Fibroblast of villous mesenchyme (primary cell): ENCODE measurements around the gene MEX3B. TPM values are rescaled to one million over a fixed set of nuclear protein-coding genes. Genes with fewer than 3 reads are reported as not detected.

Experiments
- DNase-seq: peaks from one replicate; pipeline ENCODE4 v3.0.0-alpha.2; 2010; ENCODE audit warnings: low read depth
- H3K4me3 ChIP-seq: 2 replicates; pipeline ENCODE4 v1.5.1; 2011; ENCODE audit warnings: low read depth, mild to moderate bottlenecking, low read length
- total RNA-seq: library from RNA; depleted of rRNA; stranded (reverse); fragments of >200 nt; gene quantifications from 2 replicates; pipeline ENCODE4 v1.2.3, GENCODE V29; 2012
- TF ChIP-seq, protein P1 (sequence below): IDR thresholded peaks from 2 replicates; pipeline ENCODE4 v1.5.1; 2012; ENCODE audit warnings: low read depth, mild to moderate bottlenecking, low read length; ENCODE audit not compliant: insufficient read depth

The MEX3B gene
- total RNA-seq, 1 donor: 3.9 TPM

GRCh38 chr15:82043796-82044372 is 1.9 kb downstream of the MEX3B start:
- H3K4me3 ChIP-seq: peak overlapping the region; percentile 64
- TF ChIP-seq, protein P1, sequence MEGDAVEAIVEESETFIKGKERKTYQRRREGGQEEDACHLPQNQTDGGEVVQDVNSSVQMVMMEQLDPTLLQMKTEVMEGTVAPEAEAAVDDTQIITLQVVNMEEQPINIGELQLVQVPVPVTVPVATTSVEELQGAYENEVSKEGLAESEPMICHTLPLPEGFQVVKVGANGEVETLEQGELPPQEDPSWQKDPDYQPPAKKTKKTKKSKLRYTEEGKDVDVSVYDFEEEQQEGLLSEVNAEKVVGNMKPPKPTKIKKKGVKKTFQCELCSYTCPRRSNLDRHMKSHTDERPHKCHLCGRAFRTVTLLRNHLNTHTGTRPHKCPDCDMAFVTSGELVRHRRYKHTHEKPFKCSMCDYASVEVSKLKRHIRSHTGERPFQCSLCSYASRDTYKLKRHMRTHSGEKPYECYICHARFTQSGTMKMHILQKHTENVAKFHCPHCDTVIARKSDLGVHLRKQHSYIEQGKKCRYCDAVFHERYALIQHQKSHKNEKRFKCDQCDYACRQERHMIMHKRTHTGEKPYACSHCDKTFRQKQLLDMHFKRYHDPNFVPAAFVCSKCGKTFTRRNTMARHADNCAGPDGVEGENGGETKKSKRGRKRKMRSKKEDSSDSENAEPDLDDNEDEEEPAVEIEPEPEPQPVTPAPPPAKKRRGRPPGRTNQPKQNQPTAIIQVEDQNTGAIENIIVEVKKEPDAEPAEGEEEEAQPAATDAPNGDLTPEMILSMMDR: no peak
- DNase-seq: no peak

DNA sequence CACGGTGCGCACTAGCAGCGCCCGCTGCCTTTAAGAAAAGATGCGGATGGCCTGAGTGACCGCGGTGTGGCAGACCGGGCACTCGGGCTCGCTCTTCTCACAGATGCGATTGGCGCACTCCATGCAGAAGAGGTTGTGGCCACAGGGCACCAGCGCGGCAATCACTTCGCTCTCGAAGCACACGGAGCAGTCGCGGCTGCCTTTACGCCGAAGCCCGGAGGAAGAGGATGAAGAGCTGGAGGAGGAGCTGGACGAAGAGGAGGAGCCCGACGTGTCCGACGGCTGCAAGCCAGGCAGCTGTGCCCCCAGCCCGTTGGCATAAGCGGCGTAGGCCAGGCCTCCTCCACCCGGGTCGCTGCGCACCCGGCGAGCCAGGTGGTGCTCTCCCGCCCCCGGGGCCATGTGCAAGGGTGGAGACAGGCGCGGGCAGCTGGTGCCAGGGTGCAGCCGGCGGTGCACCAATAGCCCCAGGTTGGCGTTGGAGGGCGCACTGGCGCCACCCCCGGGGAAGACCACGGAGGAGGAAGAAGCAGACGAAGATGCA is 2.6 kb downstream of the MEX3B start:
- TF ChIP-seq, protein P1: no peak
- peak overlapping the region; percentile 64 for H3K4me3 ChIP-seq
- no peak for DNase-seq

GRCh38 chr15:82040862-82041261 is 5.0 kb downstream of the MEX3B start:
- no peak overlapping the region for H3K4me3 ChIP-seq
- TF ChIP-seq, protein P1: no peak
- DNase-seq: no peak

DNA sequence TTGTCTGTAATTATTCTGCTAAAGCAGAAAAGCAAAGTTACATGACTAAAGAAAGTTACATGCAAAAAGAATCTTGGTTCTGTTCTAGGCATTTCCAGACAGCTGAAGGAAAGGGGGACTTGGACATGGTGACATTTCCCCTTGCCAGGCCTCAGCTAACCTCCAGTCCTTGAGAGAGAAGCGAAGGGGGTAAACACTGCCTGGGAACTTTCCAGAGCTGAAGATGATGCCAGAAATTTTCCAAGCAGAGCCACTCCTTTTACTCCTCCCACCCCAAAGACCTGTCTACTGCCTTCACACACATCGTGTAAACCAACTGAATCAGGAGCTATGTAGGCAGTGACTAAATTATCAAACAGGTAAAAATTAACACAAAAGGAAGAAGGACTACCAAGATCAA is 5.4 kb downstream of the MEX3B start:
- no peak overlapping the region for H3K4me3 ChIP-seq
- DNase-seq: no peak
- TF ChIP-seq, protein P1: no peak

- TF ChIP-seq, protein P1: no peak
- no peak overlapping the region for H3K4me3 ChIP-seq
- DNase-seq: no peak
These were observed 5.9 kb downstream of the MEX3B start for GRCh38 chr15:82039871-82040270.

DNA sequence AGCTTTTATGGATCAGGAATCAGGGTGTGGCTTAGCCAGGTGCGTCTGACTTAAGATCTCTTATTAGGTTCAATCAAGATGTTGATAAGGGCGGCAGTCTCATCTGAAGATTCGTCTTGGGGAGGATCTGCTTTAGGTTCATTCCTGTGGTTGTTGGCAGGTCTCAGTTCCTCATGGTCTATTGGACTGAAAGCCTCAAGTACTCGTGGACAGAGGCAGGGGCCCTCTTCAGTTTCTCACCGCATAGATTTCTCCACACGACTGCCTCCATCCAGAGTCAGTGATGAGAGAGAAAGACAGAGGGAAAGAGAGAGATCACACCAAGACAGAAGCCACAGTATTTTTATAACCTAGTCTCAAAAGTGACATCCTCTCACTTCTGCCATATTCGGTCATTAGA is 9.4 kb downstream of the MEX3B start:
- no peak for DNase-seq
- TF ChIP-seq, protein P1: no peak

GRCh38 chr15:82031871-82032270 is 13.9 kb downstream of the MEX3B start:
- no peak overlapping the region for H3K4me3 ChIP-seq
- DNase-seq: no peak
- TF ChIP-seq, protein P1: no peak

More for the DNA sequence above, 9.4 kb downstream of the MEX3B start:
- no peak overlapping the region for H3K4me3 ChIP-seq
